Breast epithelium (tissue), 3 donors: Measurements from ENCODE around the gene CHP1.

ENCODE experiments used
- CTCF ChIP-seq, 3 donors: fragments of 450-650 bp; IDR thresholded peaks; one replicate each; pipeline ENCODE4 v1.5.1; 2016 to 2017; ENCODE audit warnings: antibody characterized with exemption in 3 of 3, mild to moderate bottlenecking in 3 of 3, moderate library complexity in 3 of 3
- POLR2A ChIP-seq: fragments of 450-650 bp; IDR thresholded peaks from one replicate; pipeline ENCODE4 v1.6.1; 2016; ENCODE audit warnings: antibody characterized with exemption, mild to moderate bottlenecking, moderate library complexity
- POLR2AphosphoS5 ChIP-seq, 3 donors: sonication (generic); formaldehyde crosslinking; IDR thresholded peaks; one replicate each; pipeline ENCODE4 v1.6.1; 2017; ENCODE audit warnings: antibody characterized with exemption in 3 of 3

- TF ChIP-seq CTCF (IDR thresholded peaks at IDR 0.05) (no peak), POLR2AphosphoS5 (IDR thresholded peaks at IDR 0.05) (no peak), POLR2A (no peak)
These were observed 70.5 kb downstream of the CHP1 start for GRCh38 chr15:41301587-41301986.
